Activated naive CD4-positive, alpha-beta T cell treated with Interleukin-2 at 50 U/mL for 16 hours (primary cell): ENCODE results near the gene PGAP2.

ENCODE experiments used
- DNase-seq: peaks from one replicate; pipeline ENCODE4 v3.0.0-alpha.2; 2020

PGAP2 gene

DNA sequence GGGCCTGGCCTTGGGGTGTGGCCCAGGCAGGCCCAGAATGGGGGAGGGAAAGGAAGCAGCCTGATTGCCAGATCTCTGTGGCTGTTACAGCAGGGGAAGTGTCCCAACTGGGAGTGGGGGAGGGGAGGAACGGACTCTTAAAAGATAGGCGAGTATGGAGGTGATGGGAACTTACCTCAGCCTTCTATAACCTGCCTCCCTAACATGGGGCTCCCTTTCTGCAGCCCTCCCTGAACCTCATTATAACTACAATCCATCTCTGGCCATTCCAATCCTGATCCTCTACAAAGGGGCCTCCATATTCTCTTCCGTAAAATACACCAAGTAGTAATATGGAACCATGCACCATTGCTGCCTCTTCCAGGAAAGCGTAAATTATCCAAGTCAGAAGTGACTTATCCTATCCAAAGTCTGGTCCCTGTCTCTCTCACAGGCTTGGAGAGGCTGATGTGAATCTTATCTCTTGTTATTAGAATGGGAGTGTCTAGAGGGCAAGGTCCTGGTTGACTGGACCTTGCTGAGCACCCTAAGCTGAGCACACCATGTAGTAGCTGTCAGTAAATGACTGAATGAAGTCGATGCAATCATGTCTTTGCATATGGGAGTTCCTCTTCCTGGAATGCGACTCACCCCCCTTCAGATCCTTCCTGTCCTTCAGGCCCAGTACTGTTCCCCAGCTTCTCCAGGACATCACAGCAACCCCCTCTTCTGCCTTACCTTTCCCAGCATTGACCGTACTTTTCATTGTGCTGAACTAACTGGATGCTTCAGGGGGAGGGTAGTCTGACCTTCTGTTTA, 26.5 kb downstream of the PGAP2 start:
- no peak for DNase-seq

DNA sequence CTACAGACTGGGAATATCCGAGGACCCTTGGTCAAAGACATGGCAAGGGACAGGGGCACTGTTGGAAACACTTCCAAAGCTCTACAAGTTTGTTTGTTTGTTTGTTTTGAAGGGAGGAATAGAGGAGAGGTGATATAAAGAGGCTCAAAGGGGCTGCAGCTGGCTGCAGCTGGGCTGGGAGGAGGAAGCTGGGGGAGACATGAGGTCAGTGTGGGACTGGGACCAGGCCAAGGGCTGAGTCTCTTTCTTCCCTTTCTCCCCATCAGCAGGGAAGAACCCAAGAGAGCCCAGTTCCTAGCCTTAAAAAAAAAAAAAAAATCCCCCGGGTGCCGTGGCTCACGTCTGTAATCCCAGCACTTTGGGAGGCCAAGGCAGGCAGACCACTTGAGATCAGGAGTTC, 27.4 kb downstream of the PGAP2 start:
- DNase-seq = no peak

DNA sequence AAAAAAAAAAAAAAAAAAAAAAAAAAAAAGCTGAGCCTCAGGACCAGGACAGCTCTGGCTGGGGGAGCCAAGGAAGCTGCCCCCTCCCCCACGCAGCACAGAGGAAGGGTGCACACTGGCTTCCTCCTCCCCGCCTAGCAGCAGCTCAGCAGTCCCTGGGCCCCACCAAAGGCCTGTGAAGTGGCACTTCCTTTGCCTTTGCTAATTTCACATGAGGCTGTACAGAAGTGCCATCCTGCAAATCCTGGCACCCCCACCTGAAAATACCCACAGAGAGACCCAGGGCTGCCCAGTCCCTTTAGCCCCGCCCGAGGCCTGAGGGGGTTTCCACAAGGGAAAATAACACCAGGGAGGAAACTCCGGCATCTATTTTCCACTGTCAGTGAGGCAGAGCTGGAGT, 28.5 kb downstream of the PGAP2 start:
- peak; percentile 43 for DNase-seq

DNA sequence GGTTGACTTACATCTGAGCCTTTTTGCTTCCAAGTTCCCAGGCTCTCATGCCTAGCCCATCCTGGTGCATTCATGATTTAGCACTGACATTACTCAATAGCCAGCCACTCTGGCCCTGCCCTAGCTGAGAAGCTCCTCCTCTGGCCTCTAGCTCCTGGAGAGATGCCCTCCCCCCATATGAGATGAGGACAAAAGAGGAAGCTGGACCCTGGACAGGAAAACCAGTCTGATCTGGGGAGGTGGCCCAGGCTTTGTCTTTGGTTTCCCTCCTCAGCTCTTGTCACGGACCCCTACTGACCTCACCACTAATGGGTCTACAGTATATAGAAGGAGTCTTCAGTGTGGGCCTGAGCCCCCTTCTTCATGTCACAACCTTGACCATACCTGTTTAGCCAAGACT, 29.4 kb downstream of the PGAP2 start:
- no peak for DNase-seq

DNA sequence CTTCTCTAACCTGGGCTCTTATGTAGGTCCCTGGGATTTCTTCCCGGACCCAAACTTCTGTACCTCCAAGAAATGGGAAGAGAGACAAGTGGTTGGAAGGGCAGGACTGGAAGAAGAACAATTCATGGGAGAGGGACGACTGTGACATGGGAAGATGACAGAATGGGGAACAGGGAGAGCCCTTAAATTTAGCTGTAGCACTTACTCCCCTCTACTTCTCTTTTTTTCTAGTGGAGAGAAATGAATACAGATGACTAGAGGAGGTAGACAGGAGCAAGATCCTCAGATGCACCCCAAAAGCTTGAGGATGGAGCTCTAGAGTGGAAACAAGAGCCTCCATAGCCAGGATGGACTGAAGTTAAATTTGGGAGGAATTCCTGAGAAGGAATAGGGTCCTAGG, 30.1 kb downstream of the PGAP2 start:
- DNase-seq = no peak

DNA sequence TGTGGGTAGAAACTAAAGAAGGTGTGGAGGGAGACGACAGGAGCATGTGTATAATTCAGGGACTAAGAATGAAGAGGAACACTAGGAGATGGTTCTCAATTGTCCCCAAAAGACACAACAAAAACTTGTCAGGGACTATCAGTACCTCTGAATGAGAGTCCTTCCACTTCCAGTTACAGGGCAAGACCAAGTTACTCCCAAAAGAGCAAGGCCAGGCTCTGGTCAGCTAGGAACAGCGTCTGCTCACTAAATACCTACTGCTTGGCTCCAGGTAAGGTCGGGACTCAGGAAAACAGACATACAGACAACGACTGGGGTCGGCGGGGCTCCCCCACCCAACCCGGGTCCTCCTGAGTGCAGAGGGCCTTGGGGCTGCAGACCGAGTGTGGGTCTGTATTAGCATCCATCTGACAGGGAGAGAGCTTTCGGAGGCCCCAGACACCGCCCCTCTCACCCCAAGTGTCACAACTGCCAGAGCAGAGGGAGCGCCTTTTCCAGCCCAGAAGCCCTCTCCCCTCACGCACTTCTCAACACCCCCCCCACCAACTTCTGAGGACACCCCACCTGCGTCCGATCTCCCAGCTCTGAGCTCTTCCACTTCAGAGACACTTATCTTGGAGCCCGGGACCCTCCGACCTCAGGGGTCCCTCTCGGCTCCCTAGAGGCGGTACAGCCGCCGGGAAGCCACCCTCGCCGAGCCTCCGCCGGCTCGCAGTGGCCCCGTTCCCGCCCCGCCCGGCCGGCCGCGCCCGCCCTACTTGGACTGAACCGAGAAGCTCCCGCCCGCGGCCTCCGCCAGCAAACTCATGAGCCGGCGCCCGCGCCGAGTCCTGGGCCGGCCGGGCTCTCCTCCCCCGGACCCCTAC, 31.9 kb downstream of the PGAP2 start:
- DNase-seq = peak; percentile 55

DNA sequence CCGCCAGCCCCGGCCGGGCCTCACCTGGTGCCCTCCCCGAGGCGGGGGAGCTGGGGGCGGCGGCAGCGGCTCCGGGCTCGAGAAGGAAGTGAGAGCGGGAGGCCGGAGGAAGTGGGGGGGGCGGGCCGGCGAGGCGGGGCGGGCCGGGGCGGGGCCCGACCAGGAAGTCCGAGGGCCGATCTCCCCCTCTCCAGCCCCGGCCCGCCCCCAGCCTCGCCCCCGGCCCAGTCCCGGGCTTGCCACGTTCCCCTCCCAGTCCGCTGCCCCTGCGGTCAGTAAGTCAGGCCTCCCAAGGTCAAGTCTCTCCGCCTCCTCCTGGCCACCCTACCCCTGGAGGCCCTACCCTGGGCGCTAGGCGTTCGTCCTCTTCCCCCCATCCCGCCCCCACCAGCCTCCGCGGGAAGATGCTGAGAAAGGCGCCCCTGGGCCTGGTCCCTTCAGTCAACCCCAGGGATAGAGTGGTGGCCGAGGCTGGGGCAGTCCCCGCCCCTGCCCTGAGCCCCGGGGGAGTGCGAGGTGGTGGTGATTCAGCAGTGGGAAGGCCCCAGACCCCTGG, 32.6 kb downstream of the PGAP2 start, which contains the start of gene RHOG:
RHOG (minus strand) TSS at position 90 of the 556 bp plus-strand sequence. CDS start 12,821 bp downstream, outside the sequence.
- DNase-seq = no peak

DNA sequence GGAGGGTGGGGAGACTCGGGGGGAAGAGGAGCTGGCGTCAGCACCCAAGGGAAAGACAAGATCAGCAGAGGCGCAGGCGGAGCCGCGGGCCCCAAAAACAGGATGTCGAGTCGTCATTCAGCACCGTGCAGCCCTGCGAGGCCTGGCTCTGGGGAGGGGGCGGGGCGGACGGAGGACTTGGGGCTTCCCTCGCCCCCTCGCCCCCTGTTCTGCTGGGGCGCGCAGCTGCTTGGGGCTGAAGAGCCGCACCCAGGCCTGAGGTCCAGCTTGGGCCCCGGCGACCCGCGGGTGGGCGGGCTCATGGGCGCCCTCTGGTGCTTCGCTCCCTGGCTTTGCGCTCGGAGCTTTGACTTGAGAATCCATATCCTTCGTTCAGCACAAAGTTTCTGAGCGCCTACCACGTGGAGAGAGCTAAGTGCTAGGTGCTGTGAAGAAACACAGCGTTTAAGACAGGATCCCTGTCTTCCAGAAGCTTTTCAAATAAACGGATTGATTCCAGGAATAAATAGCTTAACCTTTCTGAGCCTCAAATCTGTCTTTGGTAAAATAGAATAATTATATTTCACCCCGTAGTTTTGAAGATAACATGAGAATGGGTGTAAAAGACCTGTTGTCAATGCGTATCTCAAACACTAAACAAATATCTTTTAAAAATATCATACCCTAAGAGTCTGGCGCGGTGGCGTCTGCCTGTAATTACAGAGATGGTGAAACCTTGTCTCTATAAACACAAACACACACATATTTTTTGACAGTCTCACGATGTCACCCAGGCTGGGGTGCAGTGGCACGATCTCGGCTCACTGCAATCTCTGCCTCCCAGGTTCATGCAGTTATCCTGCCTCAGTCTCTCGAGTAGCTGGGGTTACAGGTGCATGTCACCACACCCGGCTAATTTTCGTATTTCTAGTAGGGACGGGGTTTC, 33.3 kb downstream of the PGAP2 start:
- DNase-seq = peak; percentile 96

DNA sequence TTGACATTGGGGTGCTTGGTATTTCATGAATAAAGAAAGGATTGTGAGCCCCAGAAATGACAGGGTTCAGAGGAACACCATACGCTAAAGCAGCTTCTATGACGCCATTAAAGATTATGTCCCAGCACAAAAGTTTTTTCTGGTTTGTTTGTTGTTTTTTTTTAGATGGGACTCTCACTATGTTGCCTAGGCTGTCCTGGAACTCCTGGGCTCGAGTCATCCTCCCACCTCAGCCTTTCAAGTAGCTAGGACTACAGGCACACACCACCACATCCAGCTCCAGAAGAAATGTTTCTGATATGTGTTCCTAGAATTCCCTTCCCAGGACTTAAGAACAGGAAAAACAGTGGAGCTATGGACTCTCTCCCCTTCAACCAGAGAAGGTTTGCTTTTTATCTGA, 35.0 kb downstream of the PGAP2 start:
- DNase-seq = no peak

DNA sequence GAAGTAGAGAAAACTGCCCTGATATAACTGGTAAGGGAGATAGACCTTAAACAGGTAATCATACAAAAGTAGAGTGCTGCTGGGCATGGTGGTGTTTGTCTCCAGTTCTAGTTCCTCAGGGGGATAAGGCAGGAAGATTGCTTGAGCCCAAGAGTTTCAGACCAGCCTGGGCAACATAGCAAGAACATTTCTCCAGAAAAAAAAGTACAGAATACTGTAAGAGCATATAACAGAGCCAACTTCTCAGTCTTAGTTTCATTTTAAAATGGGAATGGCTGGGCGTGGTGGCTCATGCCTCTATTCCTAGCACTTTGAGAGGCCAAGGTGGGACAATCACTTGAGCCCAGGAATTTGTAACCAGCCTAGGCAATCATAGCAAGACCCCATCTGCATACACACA, 36.9 kb downstream of the PGAP2 start:
- DNase-seq = no peak

DNA sequence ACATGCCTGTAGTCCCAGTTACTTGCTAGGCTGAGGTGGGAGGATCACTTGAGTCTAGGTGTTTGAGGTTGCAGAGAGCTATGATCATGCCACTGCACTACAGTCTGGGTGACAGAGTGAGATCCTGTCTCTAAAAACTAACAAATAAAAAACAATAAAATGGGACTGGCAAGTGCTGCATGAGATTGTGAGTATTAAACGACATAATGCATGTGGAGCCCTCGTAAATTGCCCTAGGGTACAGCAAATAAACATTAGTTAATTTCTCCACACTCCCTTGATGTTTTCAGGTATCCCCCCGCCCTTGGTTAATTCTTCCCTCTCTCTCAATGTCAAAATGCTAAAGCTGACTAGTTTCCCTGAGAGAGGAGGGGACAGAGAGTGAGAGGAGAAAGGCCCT, 37.3 kb downstream of the PGAP2 start:
- no peak for DNase-seq

DNA sequence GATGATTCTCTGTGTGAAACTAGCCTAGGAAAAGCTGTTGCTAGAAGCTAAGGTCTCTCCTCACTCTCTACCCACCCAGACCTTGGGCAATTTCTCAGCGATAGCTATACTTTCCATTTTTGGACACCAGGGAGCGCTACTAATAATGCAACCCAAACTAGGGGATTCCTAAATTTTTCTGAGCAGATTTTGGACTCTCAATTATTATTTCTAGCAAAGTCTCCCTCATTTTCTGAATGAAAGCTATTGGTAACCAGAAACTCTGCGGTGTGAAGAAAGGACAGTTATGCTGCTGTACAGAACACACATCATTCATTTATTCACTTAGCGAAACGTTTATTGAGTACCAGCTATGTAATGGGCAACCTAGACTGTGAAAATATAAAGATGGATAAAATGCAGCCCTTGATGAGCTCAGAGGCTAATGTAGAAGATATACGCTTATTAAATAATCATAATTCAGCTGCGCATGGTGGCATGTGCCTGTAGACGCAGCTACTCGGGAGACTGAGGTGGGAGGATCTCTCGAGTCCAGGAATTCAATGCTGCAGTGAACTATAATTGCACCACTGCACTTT, 41.0 kb downstream of the PGAP2 start:
- peak; percentile 47 for DNase-seq

DNA sequence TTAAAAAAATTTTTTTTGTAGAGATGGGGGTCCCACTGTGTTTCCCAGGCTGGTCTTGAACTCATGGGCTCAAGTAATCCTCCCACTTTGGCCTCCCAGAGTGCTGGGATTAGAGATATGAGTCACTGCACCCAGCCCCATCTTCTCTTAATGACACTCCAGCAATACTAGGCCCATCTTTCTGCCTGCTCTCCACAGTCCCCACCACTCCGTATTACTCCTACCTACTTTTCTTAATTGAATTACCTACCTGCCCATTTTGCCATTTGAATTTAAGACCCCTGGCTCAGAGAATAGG, 45.1 kb downstream of the PGAP2 start:
- no peak for DNase-seq

DNA sequence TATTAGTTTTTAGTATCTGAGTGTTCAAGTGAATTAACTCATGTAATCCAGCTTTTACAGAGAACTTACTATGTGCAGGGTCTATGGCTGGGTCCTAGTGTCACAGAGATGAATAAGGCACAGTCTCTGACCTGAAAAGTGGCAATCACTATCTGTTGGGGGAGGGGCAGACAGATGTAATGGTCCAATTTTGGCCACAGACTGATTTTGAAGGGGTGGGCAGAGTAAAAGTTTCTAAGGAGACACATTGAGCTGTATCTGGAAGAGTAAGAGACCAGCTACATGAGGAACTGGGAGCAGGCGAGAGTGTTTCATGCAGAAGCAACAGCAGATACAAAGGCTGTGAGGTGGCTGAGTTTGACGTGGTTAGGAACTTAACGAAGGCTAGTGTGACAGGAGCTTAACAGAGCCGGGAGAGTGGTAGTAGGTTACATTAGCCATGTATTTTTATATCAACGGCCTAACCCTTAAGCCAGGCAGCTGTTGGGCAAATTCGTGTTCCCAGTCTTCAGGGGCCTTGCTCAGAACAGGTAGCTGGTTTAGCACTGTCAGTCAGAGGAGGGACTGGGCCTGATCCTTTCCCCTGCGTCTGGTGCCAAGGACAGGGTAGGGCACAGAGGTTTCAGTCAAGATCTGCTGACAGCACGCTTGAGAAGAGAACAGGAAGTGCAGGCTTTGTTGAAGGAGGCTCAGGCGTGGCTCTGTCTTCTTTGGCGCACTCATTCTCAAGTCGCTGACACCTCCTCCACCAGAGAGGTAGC, 45.7 kb downstream of the PGAP2 start:
- peak; percentile 66 for DNase-seq

DNA sequence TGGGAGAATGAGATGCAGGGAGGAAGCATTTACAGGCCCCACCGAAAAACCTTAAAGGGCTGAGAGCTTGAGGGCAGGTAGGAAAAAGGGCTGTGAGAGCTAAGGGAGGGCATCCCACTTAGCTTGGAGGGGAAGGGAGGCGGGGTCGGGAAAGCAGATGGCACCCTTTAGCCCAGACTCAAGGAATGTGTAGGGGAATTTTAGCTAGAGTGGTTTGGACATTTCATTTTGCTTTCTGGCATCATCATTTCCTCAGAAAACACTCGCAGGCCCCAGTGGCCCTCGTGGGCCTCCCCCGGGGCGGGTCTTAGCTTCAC, 46.3 kb downstream of the PGAP2 start:
- DNase-seq = no peak

DNA sequence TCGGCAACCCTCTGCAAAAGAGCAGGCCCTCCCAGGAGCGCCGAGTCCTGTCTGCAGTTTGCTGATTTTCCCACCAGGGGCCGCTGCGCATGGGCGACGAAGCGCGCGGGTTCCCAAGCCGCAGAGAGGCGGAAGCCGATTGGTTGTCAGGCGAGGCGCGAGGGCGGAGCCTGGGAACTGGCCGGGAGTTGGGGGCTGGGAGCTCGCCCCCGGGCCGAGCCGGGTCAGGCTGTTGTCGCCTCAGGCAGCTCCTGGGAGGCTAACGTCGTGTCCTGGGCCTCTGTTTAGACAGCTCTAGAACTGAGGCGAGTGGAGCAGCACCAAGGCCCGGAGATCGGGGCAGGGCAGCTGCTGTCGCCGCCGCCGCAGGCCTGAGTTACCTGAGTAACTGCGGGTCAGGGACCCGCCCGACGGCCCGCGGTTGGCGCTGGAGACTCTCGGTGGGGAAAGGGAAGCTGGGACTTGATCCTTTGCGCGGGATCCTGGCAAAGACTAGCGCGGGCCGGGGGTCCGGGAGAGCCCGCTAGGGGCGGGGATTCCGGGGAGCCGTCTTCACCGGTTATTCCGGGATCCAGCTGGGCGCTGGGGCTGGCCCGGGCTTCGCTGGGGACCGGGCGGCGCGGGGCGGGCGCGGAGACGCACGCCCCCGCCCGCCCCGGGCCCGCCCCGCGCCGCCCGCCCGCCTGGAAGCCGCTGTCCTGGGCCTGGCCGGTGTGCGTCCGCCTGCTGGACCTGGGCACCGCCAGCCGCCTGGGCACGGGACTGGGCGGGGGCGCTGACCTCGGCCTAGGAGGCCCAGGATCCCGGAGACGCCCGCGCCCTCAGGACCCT, 46.8 kb downstream of the PGAP2 start, which contains the start of gene STIM1:
STIM1 (plus strand) TSS at position 688 of the 831 bp plus-strand sequence. CDS start 607 bp downstream, outside the sequence.
- DNase-seq = peak; percentile 99

DNA sequence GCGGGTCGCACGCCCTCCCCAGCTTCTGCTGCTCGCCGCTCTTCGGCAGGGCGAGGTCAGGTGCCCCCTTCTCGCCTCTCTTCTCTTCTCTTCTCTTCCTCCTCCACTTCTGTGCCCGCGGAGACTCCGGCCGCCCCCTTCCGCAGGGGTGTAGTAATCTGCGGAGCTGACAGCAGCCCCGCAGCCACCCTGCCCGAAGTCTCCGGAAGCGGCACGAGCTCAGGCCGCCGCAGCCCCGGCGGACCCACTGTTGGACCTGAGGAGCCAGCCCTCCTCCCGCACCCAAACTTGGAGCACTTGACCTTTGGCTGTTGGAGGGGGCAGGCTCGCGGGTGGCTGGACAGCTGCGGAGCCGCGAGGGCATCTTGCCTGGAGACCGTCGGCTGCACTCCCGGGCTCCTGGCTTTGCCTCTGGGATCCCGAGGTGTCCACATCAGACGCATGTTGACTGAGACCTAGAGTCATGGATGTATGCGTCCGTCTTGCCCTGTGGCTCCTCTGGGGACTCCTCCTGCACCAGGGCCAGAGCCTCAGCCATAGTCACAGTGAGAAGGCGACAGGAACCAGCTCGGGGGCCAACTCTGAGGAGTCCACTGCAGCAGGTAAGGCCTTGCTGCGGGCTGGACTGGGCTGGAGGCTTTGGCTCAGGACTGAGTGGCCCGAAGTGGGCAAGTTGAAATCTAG, 47.6 kb downstream of the PGAP2 start:
- peak; percentile 54 for DNase-seq

DNA sequence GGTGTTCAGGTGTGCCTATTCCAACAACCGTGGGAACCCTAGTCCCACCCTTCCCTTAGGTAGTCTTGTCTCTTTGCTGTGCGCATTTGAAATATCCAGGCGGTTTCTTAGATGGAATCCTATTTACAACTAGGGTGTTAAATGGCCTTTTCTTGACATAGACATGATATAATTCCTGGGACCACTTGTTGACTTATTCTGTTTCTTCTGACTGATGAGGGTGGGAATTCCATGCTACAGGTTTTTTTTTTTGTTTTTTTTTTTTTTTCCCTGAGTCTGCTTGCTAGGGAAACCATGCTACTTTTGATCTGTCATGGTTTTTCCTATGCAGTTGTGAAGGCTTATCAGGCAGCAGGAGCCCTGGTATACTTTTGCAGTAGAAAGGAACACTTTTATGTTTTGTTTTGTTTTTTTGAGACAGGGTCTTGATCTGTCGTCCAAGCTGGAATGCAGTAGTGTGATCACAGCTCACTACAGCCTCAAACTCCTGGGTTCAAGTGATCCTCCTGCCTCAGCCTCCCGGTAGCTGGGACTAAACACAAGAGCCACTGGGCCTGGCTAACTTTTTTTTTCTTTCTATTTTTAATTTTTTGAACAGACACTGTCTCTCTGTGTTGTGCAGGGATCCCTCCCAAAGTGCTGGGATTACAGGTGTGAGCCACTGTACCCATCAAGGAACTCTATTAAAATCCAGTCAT, 48.6 kb downstream of the PGAP2 start:
- DNase-seq = no peak

DNA sequence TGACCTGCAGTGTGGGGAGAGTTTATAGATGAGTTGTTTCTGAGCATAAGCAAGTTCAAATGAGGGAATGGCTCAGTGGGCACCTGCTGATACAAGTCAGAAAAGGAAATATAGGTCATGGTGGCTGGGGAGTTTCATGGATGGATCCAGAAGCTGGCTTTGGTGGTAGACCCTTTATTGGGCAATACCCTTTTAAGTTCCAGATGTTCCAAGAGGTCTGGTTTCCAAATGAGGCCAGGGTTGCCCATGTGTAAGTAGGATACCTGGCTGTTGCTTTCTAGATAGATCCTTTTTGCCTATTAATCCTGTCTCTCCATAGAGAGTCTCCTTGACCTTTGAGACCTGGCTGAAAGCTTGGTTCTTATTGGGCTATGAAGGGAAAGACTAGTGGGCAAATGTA, 49.3 kb downstream of the PGAP2 start:
- no peak for DNase-seq
